H9 (cell line): ENCODE measurements around the gene TSPAN33. TPM values are rescaled to one million over a fixed set of nuclear protein-coding genes. Genes with fewer than 3 reads are reported as not detected.

Source experiments
- DNase-seq: peaks from one replicate; pipeline ENCODE4 v3.0.0-alpha.2; 2017
- H2AFZ ChIP-seq: one replicate; pipeline ENCODE4 v1.6.1; 2013; ENCODE audit warnings: mild to moderate bottlenecking, low read length, control low read depth, moderate library complexity
- H2AK5ac ChIP-seq: 2 replicates; pipeline ENCODE4 v1.6.1; 2013; ENCODE audit warnings: low read length, control low read depth, mixed read lengths; ENCODE audit not compliant: insufficient read length
- H2BK120ac ChIP-seq: one replicate; pipeline ENCODE4 v1.6.1; 2013; ENCODE audit warnings: low read depth, mild to moderate bottlenecking, low read length, control low read depth, inconsistent platforms; ENCODE audit not compliant: poor library complexity, severe bottlenecking
- H2BK12ac ChIP-seq: 2 replicates; pipeline ENCODE4 v1.6.1; 2013; ENCODE audit warnings: low read length, control low read depth, mixed read lengths, low read depth; ENCODE audit not compliant: insufficient read length
- H2BK15ac ChIP-seq: 2 replicates; pipeline ENCODE4 v1.6.1; 2013; ENCODE audit warnings: low read depth, low read length, control low read depth
- H2BK20ac ChIP-seq: one replicate; pipeline ENCODE4 v1.6.1; 2013; ENCODE audit warnings: low read depth, mild to moderate bottlenecking, low read length, control low read depth, inconsistent platforms; ENCODE audit not compliant: poor library complexity, severe bottlenecking
- H2BK5ac ChIP-seq: 2 replicates; pipeline ENCODE4 v1.6.1; 2013; ENCODE audit warnings: low read length, control low read depth, mixed read lengths; ENCODE audit not compliant: insufficient read length
- H3K14ac ChIP-seq: 2 replicates; pipeline ENCODE4 v1.6.1; 2013; ENCODE audit warnings: low read length, control low read depth; ENCODE audit not compliant: insufficient read depth
- H3K18ac ChIP-seq: 2 replicates; pipeline ENCODE4 v1.6.1; 2013; ENCODE audit warnings: low read depth, mild to moderate bottlenecking, mixed read lengths, low read length, control low read depth; ENCODE audit not compliant: insufficient read length
- H3K23ac ChIP-seq: 2 replicates; pipeline ENCODE4 v1.6.1; 2013; ENCODE audit warnings: low read length, control low read depth, mixed read lengths, low read depth; ENCODE audit not compliant: insufficient read length
- H3K23me2 ChIP-seq: 2 replicates; pipeline ENCODE4 v1.6.1; 2013; ENCODE audit warnings: low read depth, mild to moderate bottlenecking, mixed read lengths, low read length, control low read depth; ENCODE audit not compliant: insufficient read length, poor library complexity, severe bottlenecking
- H3K27ac ChIP-seq: 2 replicates; pipeline ENCODE4 v1.5.1; 2013; ENCODE audit warnings: low read length, control low read depth, mixed read lengths, low read depth; ENCODE audit not compliant: insufficient read length
- H3K27me3 ChIP-seq: 2 replicates; pipeline ENCODE4 v1.6.1; 2013; ENCODE audit warnings: low read length, control low read depth, inconsistent platforms; ENCODE audit not compliant: insufficient read depth
- H3K4ac ChIP-seq: 2 replicates; pipeline ENCODE4 v1.6.1; 2013; ENCODE audit warnings: low read depth, mild to moderate bottlenecking, control low read depth, inconsistent platforms, low read length, moderate library complexity
- H3K4me1 ChIP-seq: 2 replicates; pipeline ENCODE4 v1.6.1; 2013; ENCODE audit warnings: low read length, control low read depth, inconsistent platforms; ENCODE audit not compliant: insufficient read depth
- H3K4me2 ChIP-seq: 2 replicates; pipeline ENCODE4 v1.6.1; 2013; ENCODE audit warnings: low read length, control low read depth, mixed read lengths; ENCODE audit not compliant: insufficient read length, insufficient read depth
- H3K56ac ChIP-seq: 2 replicates; pipeline ENCODE4 v1.6.1; 2013; ENCODE audit warnings: low read depth, mild to moderate bottlenecking, mixed read lengths, low read length, control low read depth; ENCODE audit not compliant: insufficient read length
- H3K79me1 ChIP-seq: 2 replicates; pipeline ENCODE4 v1.6.1; 2013; ENCODE audit warnings: low read depth, mild to moderate bottlenecking, moderate library complexity, low read length, control low read depth, inconsistent platforms; ENCODE audit not compliant: insufficient read depth, poor library complexity, severe bottlenecking
- H3K79me2 ChIP-seq: 2 replicates; pipeline ENCODE4 v1.6.1; 2013; ENCODE audit warnings: low read length, control low read depth, inconsistent platforms; ENCODE audit not compliant: insufficient read depth
- H3K9ac ChIP-seq: 2 replicates; pipeline ENCODE4 v1.6.1; 2013; ENCODE audit warnings: low read length, control low read depth, mixed read lengths; ENCODE audit not compliant: insufficient read length; ENCODE audit errors: extremely low read depth
- H3K9me3 ChIP-seq: one replicate; pipeline ENCODE4 v1.6.1; 2013; ENCODE audit warnings: low read depth, low read length, inconsistent platforms; ENCODE audit not compliant: control insufficient read depth
- H3T11ph ChIP-seq: one replicate; pipeline ENCODE4 v1.6.1; 2013; ENCODE audit warnings: mild to moderate bottlenecking, low read length, control low read depth, inconsistent platforms
- H4K20me1 ChIP-seq: one replicate; pipeline ENCODE4 v1.6.1; 2013; ENCODE audit not compliant: control insufficient read depth, insufficient read length, insufficient read depth
- H4K5ac ChIP-seq: 2 replicates; pipeline ENCODE4 v1.6.1; 2013; ENCODE audit warnings: low read depth, mild to moderate bottlenecking, mixed read lengths, low read length, control low read depth; ENCODE audit not compliant: insufficient read length
- H4K8ac ChIP-seq: replicated peaks from 2 replicates; pipeline ENCODE4 v1.6.1; 2013; ENCODE audit warnings: low read length, control low read depth, mixed read lengths, low read depth; ENCODE audit not compliant: insufficient read length
- H4K91ac ChIP-seq: 2 replicates; pipeline ENCODE4 v1.6.1; 2013; ENCODE audit warnings: low read depth, mild to moderate bottlenecking, moderate library complexity, mixed read lengths, low read length, control low read depth; ENCODE audit not compliant: insufficient read length
- H3K27ac Mint-ChIP-seq, 3 experiments: 2 replicates in 2 of 3; 3 replicates in 1 of 3; pipeline ENCODE4 v1.8.0; 2020 to 2021; ENCODE audit warnings: mixed read lengths in 3 of 3, mild to moderate bottlenecking in 1 of 3, moderate library complexity in 1 of 3
- H3K27me3 Mint-ChIP-seq: 2 replicates; pipeline ENCODE4 v1.8.0; 2021; ENCODE audit warnings: low read depth, mild to moderate bottlenecking, moderate library complexity, mixed read lengths
- H3K36me3 Mint-ChIP-seq, 3 experiments: 2 replicates in 2 of 3; 3 replicates in 1 of 3; pipeline ENCODE4 v1.8.0; 2020 to 2021; ENCODE audit warnings: low read depth in 3 of 3, mixed read lengths in 3 of 3; ENCODE audit not compliant: insufficient read depth in 1 of 3
- H3K4me1 Mint-ChIP-seq, 2 experiments: 2 replicates each; pipeline ENCODE4 v1.8.0; 2020; ENCODE audit warnings: mixed read lengths in 2 of 2
- H3K4me3 Mint-ChIP-seq, 2 experiments: 2 replicates in 1 of 2; 3 replicates in 1 of 2; pipeline ENCODE4 v1.8.0; 2020 to 2021; ENCODE audit warnings: mild to moderate bottlenecking in 2 of 2, mixed read lengths in 2 of 2, moderate library complexity in 1 of 2
- H3K9me3 Mint-ChIP-seq, 2 experiments: 2 replicates in 1 of 2; 3 replicates in 1 of 2; pipeline ENCODE4 v1.8.0; 2020; ENCODE audit warnings: mild to moderate bottlenecking in 2 of 2, mixed read lengths in 2 of 2, moderate library complexity in 1 of 2
- WGBS: extraction: QIAGEN DNeasy Blood & Tissue Kit; methylation state at CpG from one replicate; pipeline ENCODE4 v1.1.7; 2013; ENCODE audit warnings: missing lambda C conversion rate, low lambda C conversion rate, mixed read lengths; ENCODE audit not compliant: insufficient read length; ENCODE audit errors: extremely low coverage; 5-methylcytosine and 5-hydroxymethylcytosine counted together
- total RNA-seq: library from RNA; stranded (reverse); gene quantifications from 2 replicates; pipeline ENCODE4 v1.2.1, GENCODE V29; 2021
- TF ChIP-seq, protein P1 (sequence below): fragments of 200-600 bp; sonication (generic); conservative IDR thresholded peaks from 3 replicates; pipeline ENCODE4 v1.8.0; 2021; ENCODE audit warnings: antibody characterized with exemption, mild to moderate bottlenecking

TSPAN33 gene
- total RNA-seq, 1 experiment from 2014 or later = 34.7 TPM

GRCh38 chr7:129168231-129169021 is 23.9 kb downstream of the TSPAN33 start:
- H3K9me3 Mint-ChIP-seq = no peaks in the 10 kb centered on the region

More at GRCh38 chr7:129168231-129169021, 23.9 kb downstream of the TSPAN33 start:
- H3K18ac ChIP-seq = peak overlapping the region; percentile 65
- H2BK20ac ChIP-seq = no peak overlapping the region
- no peak overlapping the region for H3K4ac ChIP-seq
- WGBS = no CpG with 5 or more reads among the region's 20 CpGs
- H2BK120ac ChIP-seq = no peak overlapping the region
- Mint-ChIP-seq H3K27me3 (no peaks in the 10 kb centered on the region; the same call in 1 of the 2 replicates), H3K27ac (peak overlapping the region; percentile 85 to 94 (median 90); a peak in 6 of 7 replicates), H3K36me3 (peaks cover 7 to 21% (median 21%) of the 10 kb centered on the region in 3 experiments; a peak in 6 of 7 replicates), H3K4me1 (peaks cover 36 to 38% of the 10 kb centered on the region in 2 experiments), H3K4me3 (peak overlapping the region; percentile 57 to 75)
- H3K27me3 ChIP-seq = no peaks in the 10 kb centered on the region
- no peak overlapping the region for H4K8ac ChIP-seq
- no peak overlapping the region for H2AK5ac ChIP-seq
- no peak overlapping the region for H3K27ac ChIP-seq
- H3K56ac ChIP-seq = no peak overlapping the region
- no peaks in the 10 kb centered on the region for H4K20me1 ChIP-seq
- peak overlapping the region; percentile 57 for H3K4me2 ChIP-seq
- no peak overlapping the region for H2BK15ac ChIP-seq
- peaks cover 16% of the 10 kb centered on the region for H3K23me2 ChIP-seq
- H2BK12ac ChIP-seq = no peak overlapping the region
- no peaks in the 10 kb centered on the region for H3K79me2 ChIP-seq
- peak overlapping the region; percentile 71; the same call in 1 of the 2 replicates for H3K14ac ChIP-seq
- no peak overlapping the region for H3K23ac ChIP-seq
- no peaks in the 10 kb centered on the region for H3K79me1 ChIP-seq
- no peak overlapping the region for H2BK5ac ChIP-seq
- H3T11ph ChIP-seq = no peak overlapping the region
- no peak overlapping the region for H4K91ac ChIP-seq
- peak; percentile 58 for DNase-seq
- no peak overlapping the region for H4K5ac ChIP-seq
- peaks cover 5% of the 10 kb centered on the region; the same call in 1 of the 2 replicates for H3K4me1 ChIP-seq
- TF ChIP-seq, protein P1, sequence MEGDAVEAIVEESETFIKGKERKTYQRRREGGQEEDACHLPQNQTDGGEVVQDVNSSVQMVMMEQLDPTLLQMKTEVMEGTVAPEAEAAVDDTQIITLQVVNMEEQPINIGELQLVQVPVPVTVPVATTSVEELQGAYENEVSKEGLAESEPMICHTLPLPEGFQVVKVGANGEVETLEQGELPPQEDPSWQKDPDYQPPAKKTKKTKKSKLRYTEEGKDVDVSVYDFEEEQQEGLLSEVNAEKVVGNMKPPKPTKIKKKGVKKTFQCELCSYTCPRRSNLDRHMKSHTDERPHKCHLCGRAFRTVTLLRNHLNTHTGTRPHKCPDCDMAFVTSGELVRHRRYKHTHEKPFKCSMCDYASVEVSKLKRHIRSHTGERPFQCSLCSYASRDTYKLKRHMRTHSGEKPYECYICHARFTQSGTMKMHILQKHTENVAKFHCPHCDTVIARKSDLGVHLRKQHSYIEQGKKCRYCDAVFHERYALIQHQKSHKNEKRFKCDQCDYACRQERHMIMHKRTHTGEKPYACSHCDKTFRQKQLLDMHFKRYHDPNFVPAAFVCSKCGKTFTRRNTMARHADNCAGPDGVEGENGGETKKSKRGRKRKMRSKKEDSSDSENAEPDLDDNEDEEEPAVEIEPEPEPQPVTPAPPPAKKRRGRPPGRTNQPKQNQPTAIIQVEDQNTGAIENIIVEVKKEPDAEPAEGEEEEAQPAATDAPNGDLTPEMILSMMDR = no peak
- no peak overlapping the region for H2AFZ ChIP-seq
- H3K9me3 ChIP-seq = no peaks in the 10 kb centered on the region
- H3K9ac ChIP-seq = peak overlapping the region; percentile 14
